Mucosa of rectum (tissue), 2 donors: Measurements from ENCODE around the gene TFAP2B.

Experiments
- H3K27ac ChIP-seq, 2 donors: one replicate each; pipeline ENCODE4 v1.7.0; 2013; ENCODE audit warnings: inconsistent platforms in 2 of 2, low read depth in 2 of 2, low read length in 2 of 2
- H3K27me3 ChIP-seq, 2 donors: one replicate each; pipeline ENCODE4 v1.7.0; 2013; ENCODE audit warnings: low read length in 2 of 2; ENCODE audit not compliant: control insufficient read depth in 2 of 2, insufficient read depth in 2 of 2
- H3K36me3 ChIP-seq, 2 donors: one replicate each; pipeline ENCODE4 v1.7.0; 2013; ENCODE audit warnings: low read length in 2 of 2; ENCODE audit not compliant: control insufficient read depth in 2 of 2, insufficient read depth in 2 of 2
- H3K4me1 ChIP-seq, 2 donors: one replicate each; pipeline ENCODE4 v1.7.0; 2013; ENCODE audit warnings: low read length in 2 of 2, mild to moderate bottlenecking in 1 of 2; ENCODE audit not compliant: control insufficient read depth in 2 of 2, insufficient read depth in 2 of 2
- H3K4me3 ChIP-seq, 2 donors: one replicate each; pipeline ENCODE4 v1.7.0; 2013; ENCODE audit warnings: low read length in 2 of 2
- H3K9ac ChIP-seq, 2 donors: one replicate each; pipeline ENCODE4 v1.7.0; 2013; ENCODE audit warnings: low read length in 2 of 2, low read depth in 1 of 2, mild to moderate bottlenecking in 1 of 2
- H3K9me3 ChIP-seq, 2 donors: one replicate each; pipeline ENCODE4 v1.7.0; 2013; ENCODE audit warnings: low read length in 2 of 2; ENCODE audit not compliant: control insufficient read depth in 2 of 2
- donor health status: healthy.
- donor health status: Normal muscosa, but diverticular disease.

The TFAP2B gene

GRCh38 chr6:50818673-50819072, at the start of gene TFAP2B:
Gene TFAP2B, plus strand, starts transcription at chr6:50818871. Its CDS starts 21 bp downstream, at chr6:50818892.
- H3K9ac ChIP-seq = no peak within 1 kb of the TSS
- H3K9me3 ChIP-seq = no peaks in the 10 kb centered on the region
- no peaks in the 10 kb centered on the region for H3K36me3 ChIP-seq
- H3K4me3 ChIP-seq = peak within 1 kb of the TSS in 1 of 2 donors; percentile 2
- H3K27me3 ChIP-seq = peaks cover 53 to 56% of the 10 kb centered on the region in 2 donors
- peaks cover 0 to 2% of the 10 kb centered on the region in 2 donors for H3K4me1 ChIP-seq
- no peak within 1 kb of the TSS for H3K27ac ChIP-seq

GRCh38 chr6:50778696-50779095, 40.0 kb upstream of the TFAP2B start:
- Histone ChIP-seq H3K9me3 (no peaks in the 10 kb centered on the region), H3K4me3 (no peak overlapping the region), H3K36me3 (no peaks in the 10 kb centered on the region), H3K27me3 (no peaks in the 10 kb centered on the region), H3K27ac (no peak overlapping the region), H3K9ac (no peak overlapping the region), H3K4me1 (no peaks in the 10 kb centered on the region)

GRCh38 chr6:50780382-50780781, 38.3 kb upstream of the TFAP2B start:
- Histone ChIP-seq H3K4me3 (no peak overlapping the region), H3K27ac (no peak overlapping the region), H3K27me3 (no peaks in the 10 kb centered on the region), H3K4me1 (no peaks in the 10 kb centered on the region), H3K36me3 (no peaks in the 10 kb centered on the region), H3K9ac (no peak overlapping the region), H3K9me3 (no peaks in the 10 kb centered on the region)

- Histone ChIP-seq H3K27ac (no peak overlapping the region), H3K4me1 (no peaks in the 10 kb centered on the region), H3K9me3 (no peaks in the 10 kb centered on the region), H3K36me3 (no peaks in the 10 kb centered on the region), H3K27me3 (no peaks in the 10 kb centered on the region), H3K4me3 (no peak overlapping the region), H3K9ac (no peak overlapping the region)
Observed at GRCh38 chr6:50785921-50786320, 32.8 kb upstream of the TFAP2B start.

GRCh38 chr6:50791900-50792508, 26.7 kb upstream of the TFAP2B start:
- Histone ChIP-seq H3K4me1 (no peaks in the 10 kb centered on the region), H3K27ac (no peak overlapping the region), H3K9ac (no peak overlapping the region), H3K4me3 (no peak overlapping the region), H3K27me3 (no peaks in the 10 kb centered on the region), H3K9me3 (no peaks in the 10 kb centered on the region), H3K36me3 (no peaks in the 10 kb centered on the region)

GRCh38 chr6:50792771-50793170, 25.9 kb upstream of the TFAP2B start:
- no peak overlapping the region for H3K4me3 ChIP-seq
- H3K27me3 ChIP-seq = no peaks in the 10 kb centered on the region
- no peak overlapping the region for H3K27ac ChIP-seq
- no peaks in the 10 kb centered on the region for H3K9me3 ChIP-seq
- no peak overlapping the region for H3K9ac ChIP-seq
- H3K36me3 ChIP-seq = no peaks in the 10 kb centered on the region
- H3K4me1 ChIP-seq = no peaks in the 10 kb centered on the region

- Histone ChIP-seq H3K27me3 (no peaks in the 10 kb centered on the region), H3K27ac (no peak overlapping the region), H3K4me1 (no peaks in the 10 kb centered on the region), H3K9ac (no peak overlapping the region), H3K36me3 (no peaks in the 10 kb centered on the region), H3K4me3 (no peak overlapping the region), H3K9me3 (no peaks in the 10 kb centered on the region)
Observed at GRCh38 chr6:50795574-50795973, 23.1 kb upstream of the TFAP2B start.

- Histone ChIP-seq H3K9ac (no peak overlapping the region), H3K36me3 (no peaks in the 10 kb centered on the region), H3K4me1 (no peaks in the 10 kb centered on the region), H3K27ac (no peak overlapping the region), H3K4me3 (no peak overlapping the region), H3K9me3 (no peaks in the 10 kb centered on the region), H3K27me3 (peaks cover 0 to 2% of the 10 kb centered on the region in 2 donors)
Observed at GRCh38 chr6:50804283-50804682, 14.4 kb upstream of the TFAP2B start.

GRCh38 chr6:50807035-50807434, 11.6 kb upstream of the TFAP2B start:
- H3K9me3 ChIP-seq = no peaks in the 10 kb centered on the region
- H3K4me3 ChIP-seq = no peak overlapping the region
- no peak overlapping the region for H3K27ac ChIP-seq
- no peaks in the 10 kb centered on the region for H3K36me3 ChIP-seq
- no peaks in the 10 kb centered on the region for H3K4me1 ChIP-seq
- peaks cover 0 to 2% of the 10 kb centered on the region in 2 donors for H3K27me3 ChIP-seq
- no peak overlapping the region for H3K9ac ChIP-seq

GRCh38 chr6:50815436-50816114, 3.1 kb upstream of the TFAP2B start:
- Histone ChIP-seq H3K9me3 (no peaks in the 10 kb centered on the region), H3K9ac (no peak overlapping the region), H3K4me3 (peak overlapping the region; percentile 67 to 87), H3K36me3 (no peaks in the 10 kb centered on the region), H3K27me3 (peaks cover 25 to 31% of the 10 kb centered on the region in 2 donors), H3K27ac (no peak overlapping the region), H3K4me1 (peaks cover 0 to 2% of the 10 kb centered on the region in 2 donors)
